ENCODE results near the gene DNASE2B.

The DNASE2B gene

GRCh38 chr1:84373436-84374141, 24.7 kb upstream of the DNASE2B start:
- H3K27ac ChIP-seq = no peak overlapping the region
- H3K4me3 ChIP-seq = no peak overlapping the region
- TF ChIP-seq CTCF (IDR thresholded peaks at IDR 0.05) = no peak
- no peak for DNase-seq (ENCODE audit: low spot score)

- Histone ChIP-seq H3K27ac (no peak overlapping the region), H3K4me3 (no peak overlapping the region)
- no peak for TF ChIP-seq CTCF (IDR thresholded peaks at IDR 0.05)
- DNase-seq (ENCODE audit: low spot score) = no peak
Observed at GRCh38 chr1:84374991-84375696, 23.1 kb upstream of the DNASE2B start.

GRCh38 chr1:84376000-84376910, 22.0 kb upstream of the DNASE2B start:
- no peak for DNase-seq (ENCODE audit: low spot score)
- no peak overlapping the region for H3K27ac ChIP-seq
- H3K4me3 ChIP-seq = no peak overlapping the region
- no peak for TF ChIP-seq CTCF (IDR thresholded peaks at IDR 0.05)

- no peak for TF ChIP-seq CTCF (IDR thresholded peaks at IDR 0.05)
- Histone ChIP-seq H3K4me3 (no peak overlapping the region), H3K27ac (no peak overlapping the region)
- DNase-seq (ENCODE audit: low spot score) = no peak
Observed at GRCh38 chr1:84377480-84378095, 20.7 kb upstream of the DNASE2B start.

- no peak overlapping the region for H3K27ac ChIP-seq
- no peak overlapping the region for H3K4me3 ChIP-seq
- no peak for TF ChIP-seq CTCF (IDR thresholded peaks at IDR 0.05)
- no peak for DNase-seq (ENCODE audit: low spot score)
Observed at GRCh38 chr1:84379138-84379916, 19.0 kb upstream of the DNASE2B start.

GRCh38 chr1:84379917-84380180, 18.4 kb upstream of the DNASE2B start:
- TF ChIP-seq CTCF (IDR thresholded peaks at IDR 0.05) = no peak
- DNase-seq (ENCODE audit: low spot score) = no peak
- Histone ChIP-seq H3K4me3 (no peak overlapping the region), H3K27ac (no peak overlapping the region)
